Urinary bladder (tissue), 4 donors: ENCODE measurements around the gene RAPGEFL1. TPM values are rescaled to one million over a fixed set of nuclear protein-coding genes. Genes with fewer than 3 reads are reported as not detected.
"Not testable (repeated sequence)": the region's sequence is repeated elsewhere in the genome, so short reads cannot be mapped to it uniquely, and the experiment has no call there.

Experiments used
- DNase-seq: peaks from one replicate; pipeline ENCODE4 v3.0.0-alpha.2; 2015; ENCODE audit errors: extremely low spot score
- H3K27ac ChIP-seq: one replicate; pipeline ENCODE4 v1.5.1; 2013; ENCODE audit warnings: low read depth, mild to moderate bottlenecking, moderate library complexity
- H3K36me3 ChIP-seq: one replicate; pipeline ENCODE4 v1.6.1; 2013; ENCODE audit warnings: mild to moderate bottlenecking, moderate library complexity; ENCODE audit not compliant: insufficient read depth
- H3K4me1 ChIP-seq: one replicate; pipeline ENCODE4 v1.6.1; 2013; ENCODE audit warnings: mild to moderate bottlenecking, moderate library complexity; ENCODE audit not compliant: insufficient read depth
- H3K4me3 ChIP-seq: one replicate; pipeline ENCODE4 v1.5.1; 2013; ENCODE audit warnings: low read depth, low read length
- WGBS: extraction: QIAGEN DNeasy Blood & Tissue Kit; methylation state at CpG from one replicate; pipeline ENCODE4 v1.1.7; 2013; 5-methylcytosine and 5-hydroxymethylcytosine counted together
- polyA plus RNA-seq: library from polyadenylated mRNA; stranded (reverse); fragments of 200-250 nt; gene quantifications from one replicate; pipeline ENCODE4 v1.2.3, GENCODE V29; 2013
- total RNA-seq: library from RNA; depleted of rRNA; stranded (reverse); fragments of >200 nt; gene quantifications from one replicate; pipeline ENCODE4 v1.2.3, GENCODE V29; 2014
- donor health status: healthy with polysubstance abuse.
- donor health status: healthy.

The RAPGEFL1 gene
- total and polyA plus RNA-seq, 2 donors = 8.0 to 10.9 TPM

DNA sequence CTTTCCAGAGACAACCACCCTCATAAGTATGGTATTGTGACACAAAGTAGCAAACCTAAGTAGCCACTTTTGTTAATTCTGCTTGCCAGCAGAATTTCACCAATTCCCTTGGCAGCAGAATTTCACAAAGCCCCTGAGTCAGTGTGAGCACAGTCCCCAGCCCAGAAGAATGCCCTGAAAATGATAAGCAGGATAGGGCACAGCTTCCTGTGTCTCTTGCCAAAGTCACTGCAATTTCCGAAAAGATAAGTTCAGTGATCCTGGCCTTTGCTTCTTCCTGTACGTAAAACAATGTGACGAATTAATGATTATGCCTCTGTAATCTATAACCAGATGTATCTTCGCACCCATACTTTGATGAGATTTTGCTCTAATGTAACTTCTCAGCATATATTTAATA, 25.9 kb downstream of the RAPGEFL1 start:
- WGBS = 60% methylated on average over 4 of the region's 4 CpGs
- H3K4me1 ChIP-seq = no peaks in the 10 kb centered on the region
- DNase-seq = no peak
- no peak overlapping the region for H3K27ac ChIP-seq
- H3K36me3 ChIP-seq = no peaks in the 10 kb centered on the region
- no peak overlapping the region for H3K4me3 ChIP-seq

DNA sequence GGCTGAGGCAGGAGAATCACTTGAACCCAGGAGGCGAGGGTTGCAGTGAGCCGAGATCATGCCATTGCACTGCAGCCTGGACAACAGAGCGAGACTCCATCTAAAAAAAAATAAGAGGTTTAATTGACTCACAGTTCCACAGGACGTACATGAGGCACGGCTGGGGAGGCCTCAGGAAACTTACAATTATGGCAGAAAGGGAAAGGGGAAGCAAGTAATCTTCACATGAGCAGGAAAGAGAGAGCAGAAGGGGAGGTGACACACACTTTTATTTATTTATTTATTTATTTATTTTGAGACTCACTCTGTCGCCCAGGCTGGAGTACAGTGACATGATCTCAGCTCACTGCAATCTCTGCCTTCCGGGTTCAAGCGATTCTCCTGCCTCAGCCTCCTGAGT, 28.9 kb downstream of the RAPGEFL1 start:
- H3K4me3 ChIP-seq, H3K4me1 ChIP-seq, H3K27ac ChIP-seq, DNase-seq, H3K36me3 ChIP-seq: not testable (repeated sequence)
- WGBS = 90% methylated on average over 8 of the region's 8 CpGs

DNA sequence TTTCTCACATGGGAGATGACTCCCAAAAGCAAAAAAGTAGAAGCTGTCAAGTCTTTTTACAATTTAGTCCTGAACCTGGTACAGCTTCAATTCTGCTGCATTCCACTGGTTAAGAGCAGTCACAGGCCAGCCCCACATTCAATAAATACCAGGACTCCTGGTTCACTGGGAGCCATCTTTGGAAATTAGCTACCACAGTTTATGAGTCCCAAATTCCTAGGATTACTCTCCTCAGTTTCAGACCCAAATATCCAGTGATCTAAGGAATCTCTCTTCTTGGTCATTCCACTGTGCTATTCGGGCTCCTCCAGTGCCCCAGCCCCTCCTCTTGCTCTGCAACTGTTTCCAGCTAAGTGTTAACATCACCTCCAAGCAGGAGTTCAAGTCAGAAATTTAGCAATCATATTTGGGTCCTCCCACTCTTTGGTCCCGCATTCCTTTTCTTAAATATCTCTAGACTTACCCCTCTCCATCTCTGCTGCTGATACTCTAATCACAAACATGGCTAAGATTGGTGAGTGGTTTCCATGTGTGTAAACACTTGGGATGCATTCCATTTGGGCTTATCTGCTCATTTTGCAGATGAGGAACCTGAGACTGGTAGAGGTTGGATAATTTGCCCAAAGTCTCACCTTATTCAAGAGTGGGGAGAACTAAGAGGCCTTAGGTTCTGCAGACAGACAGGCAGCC, 32.3 kb downstream of the RAPGEFL1 start:
- no peak overlapping the region for H3K4me3 ChIP-seq
- DNase-seq = no peak
- H3K4me1 ChIP-seq = no peaks in the 10 kb centered on the region
- WGBS = 39% methylated on average over 2 of the region's 2 CpGs
- no peak overlapping the region for H3K27ac ChIP-seq
- H3K36me3 ChIP-seq = no peaks in the 10 kb centered on the region

DNA sequence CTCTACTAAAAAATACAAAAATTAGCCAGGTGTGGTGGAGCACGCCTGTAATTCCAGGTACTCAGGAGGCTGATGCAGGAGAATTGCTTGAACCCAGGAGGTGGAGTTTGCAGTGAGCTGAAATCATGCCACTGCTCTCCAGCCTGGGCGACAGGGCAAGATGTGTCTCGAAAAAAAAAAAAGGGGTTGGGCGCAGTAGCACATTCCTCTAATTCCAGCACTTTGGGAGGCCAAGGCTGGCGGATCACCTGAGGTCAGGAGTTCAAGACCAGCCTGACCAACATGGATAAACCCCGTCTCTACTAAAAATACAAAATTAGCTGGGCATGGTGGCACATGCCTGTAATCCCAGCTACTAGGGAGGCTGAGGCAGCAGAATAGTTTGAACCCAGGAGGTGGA, 36.6 kb downstream of the RAPGEFL1 start:
- 76% methylated on average over 6 of the region's 6 CpGs for WGBS
- DNase-seq, H3K4me3 ChIP-seq, H3K36me3 ChIP-seq, H3K4me1 ChIP-seq, H3K27ac ChIP-seq: not testable (repeated sequence)

DNA sequence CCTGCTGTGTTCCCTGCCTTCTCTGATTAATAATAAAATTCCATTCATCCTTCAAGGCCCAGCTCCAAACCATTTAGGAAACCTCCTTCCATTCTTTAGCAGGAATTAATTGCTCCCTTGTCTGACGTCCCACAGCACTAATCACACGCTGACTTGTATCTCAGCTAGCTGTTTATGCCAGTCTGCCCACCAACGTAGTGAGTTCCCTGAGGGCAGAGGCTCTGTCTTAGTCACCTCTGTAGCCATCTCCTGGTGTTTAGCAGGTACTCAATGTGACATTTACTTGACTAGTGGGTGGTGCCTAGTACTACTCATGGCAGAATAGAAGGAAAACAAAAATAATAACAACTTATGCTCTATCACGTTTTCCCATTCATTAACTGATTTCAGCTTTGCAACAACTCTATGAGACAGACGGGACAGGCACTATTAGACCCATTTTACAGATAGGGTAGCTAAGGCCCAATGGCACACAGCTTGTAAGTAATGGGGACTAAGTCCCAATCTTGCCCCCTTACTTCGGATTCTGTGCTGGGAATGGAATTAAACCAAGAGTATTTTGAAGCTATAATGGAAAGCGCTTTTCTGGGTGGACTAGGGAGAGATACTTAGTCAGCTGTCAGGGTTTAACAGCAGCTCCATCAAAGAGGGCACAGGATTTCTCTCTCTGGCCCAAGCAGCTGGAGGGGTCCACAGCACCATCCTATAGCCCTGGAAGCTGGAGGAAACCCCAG, 40.9 kb downstream of the RAPGEFL1 start:
- no peak for DNase-seq
- Histone ChIP-seq H3K4me1 (no peaks in the 10 kb centered on the region), H3K27ac (peak overlapping the region; percentile 41), H3K36me3 (no peaks in the 10 kb centered on the region), H3K4me3 (peak overlapping the region; percentile 74)
- WGBS = 78% methylated on average over 7 of the region's 7 CpGs

DNA sequence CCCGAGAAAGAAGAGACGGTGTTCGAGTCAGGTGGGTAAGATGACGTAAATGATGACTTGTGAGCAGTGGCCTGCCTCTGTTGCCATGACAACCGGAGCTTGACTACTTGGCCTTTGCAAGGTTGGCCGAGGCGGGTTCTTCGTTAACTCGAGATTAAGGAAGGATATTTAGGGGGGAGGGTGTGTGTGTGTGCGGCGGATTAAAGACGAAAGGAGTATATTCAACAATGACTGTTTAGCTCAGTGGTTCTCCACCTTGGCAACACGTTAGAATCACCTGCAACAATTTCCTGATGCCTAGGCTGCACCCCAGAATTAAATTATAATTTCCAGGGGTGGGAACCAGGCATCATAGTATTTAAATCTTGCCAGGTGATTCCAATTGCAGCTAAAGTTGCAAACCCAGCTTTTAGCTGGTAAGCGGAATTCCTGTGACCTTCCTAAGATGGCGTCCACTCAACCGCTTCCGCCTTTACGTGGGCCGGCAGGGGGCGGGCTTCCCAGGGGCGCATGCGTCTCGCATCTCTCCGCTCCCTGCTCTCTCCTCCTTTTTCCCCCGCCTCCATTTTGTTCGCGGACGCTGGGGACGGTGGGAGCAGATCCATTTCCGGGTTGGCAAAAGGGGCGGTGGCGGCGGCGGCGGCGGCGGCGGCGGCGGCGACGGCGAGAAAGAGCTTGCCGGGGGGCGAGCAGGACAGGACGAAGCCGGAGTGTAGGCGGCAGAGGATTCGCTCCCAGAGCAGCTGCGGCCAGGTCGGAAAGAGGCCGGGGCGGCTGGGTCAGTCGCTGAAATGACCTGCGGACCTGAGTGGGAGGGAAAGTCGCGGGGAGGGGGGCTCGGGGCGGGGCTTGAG, 41.7 kb downstream of the RAPGEFL1 start, which contains the start of gene WIPF2:
Gene WIPF2 (plus strand): TSS at position 565 of the 854 bp plus-strand sequence. CDS start 37,156 bp downstream, outside the sequence.
- peak within 1 kb of the TSS; percentile 74 for H3K4me3 ChIP-seq
- no peaks in the 10 kb centered on the region for H3K36me3 ChIP-seq
- DNase-seq = peak; percentile 95
- no peaks in the 10 kb centered on the region for H3K4me1 ChIP-seq
- 2% methylated on average over 59 of the region's 59 CpGs for WGBS
- H3K27ac ChIP-seq = peak within 1 kb of the TSS; percentile 92

DNA sequence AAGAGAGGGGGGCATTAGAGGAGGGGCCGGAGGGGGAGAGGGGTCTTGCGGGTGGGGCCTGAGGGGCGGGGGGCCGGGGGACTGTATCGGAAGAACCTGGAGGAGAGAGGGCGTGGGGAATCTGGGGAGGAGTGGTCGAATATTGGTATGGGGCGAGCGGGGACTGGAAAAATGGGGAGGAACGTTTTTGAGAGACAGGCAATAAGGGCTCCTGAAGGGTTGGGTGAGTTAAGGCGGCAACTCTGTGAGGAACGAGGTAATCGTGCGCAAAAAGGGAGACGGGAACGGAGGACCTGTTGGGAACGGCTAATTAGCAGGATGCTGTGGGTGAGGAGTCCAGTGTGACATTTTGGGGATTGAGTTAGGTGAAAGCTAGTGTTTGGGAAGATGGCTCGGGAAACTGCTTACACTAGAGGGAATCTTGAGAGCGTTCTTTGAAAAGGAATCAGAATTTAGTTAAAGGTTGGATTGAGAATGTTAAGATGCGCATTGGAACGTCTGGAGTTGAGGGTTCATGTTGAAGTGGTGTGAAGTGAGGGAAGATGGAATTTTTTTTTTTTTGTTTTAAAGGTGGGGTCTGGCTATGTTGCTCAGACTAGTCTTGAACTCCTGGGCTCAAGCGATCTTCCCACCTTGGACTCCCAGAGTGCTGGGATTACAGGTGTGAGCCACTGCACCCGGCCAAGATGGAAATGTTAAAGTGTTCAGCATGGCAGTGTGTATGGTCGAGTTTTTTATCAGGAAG, 42.5 kb downstream of the RAPGEFL1 start:
- 1% methylated on average over 24 of the region's 24 CpGs for WGBS
- Histone ChIP-seq H3K36me3 (no peaks in the 10 kb centered on the region), H3K4me1 (no peaks in the 10 kb centered on the region), H3K4me3 (peak overlapping the region; percentile 74), H3K27ac (peak overlapping the region; percentile 92)
- DNase-seq = peak; percentile 62

DNA sequence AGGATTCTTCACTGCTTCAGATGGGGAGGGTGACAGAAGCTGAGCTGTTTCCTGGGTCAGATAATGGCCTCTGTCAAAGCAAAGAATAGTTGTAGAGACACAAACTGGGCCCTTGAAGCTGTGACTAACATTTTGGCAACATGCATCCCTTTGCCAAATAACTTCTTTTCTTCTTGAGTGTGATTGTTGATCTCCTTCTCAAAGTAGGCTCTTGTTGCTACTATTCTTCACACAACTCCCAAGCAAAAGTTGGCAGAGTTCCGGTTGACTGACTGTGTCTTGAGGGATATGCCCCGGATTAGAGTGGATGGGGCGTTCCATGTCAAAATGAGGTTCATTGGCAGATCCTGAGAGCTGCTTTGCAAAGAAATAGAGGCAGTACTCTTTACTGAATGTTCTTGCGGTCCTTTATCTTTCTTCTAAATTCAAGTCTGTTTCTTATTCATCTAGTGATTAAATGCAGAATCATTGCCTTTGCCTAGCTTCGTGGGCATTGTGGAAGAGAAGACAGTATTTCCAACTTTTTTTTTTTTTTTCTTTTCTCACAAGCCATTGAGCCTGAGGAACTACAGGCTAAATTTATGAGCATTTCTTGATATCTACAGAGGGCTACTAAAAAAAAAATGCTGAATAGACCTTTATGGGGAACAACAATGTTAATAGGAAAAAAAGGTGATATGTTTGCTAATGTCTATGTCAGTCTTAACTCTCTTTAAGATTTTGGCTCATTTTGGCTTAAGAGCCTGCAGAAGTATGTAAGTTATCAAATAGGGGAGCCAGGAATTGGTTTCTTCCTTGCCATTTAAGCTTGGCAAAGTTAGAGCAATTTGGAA, 47.7 kb downstream of the RAPGEFL1 start:
- Histone ChIP-seq H3K36me3 (no peaks in the 10 kb centered on the region), H3K27ac (no peak overlapping the region), H3K4me3 (no peak overlapping the region), H3K4me1 (no peaks in the 10 kb centered on the region)
- 62% methylated on average over 5 of the region's 5 CpGs for WGBS
- DNase-seq = no peak

DNA sequence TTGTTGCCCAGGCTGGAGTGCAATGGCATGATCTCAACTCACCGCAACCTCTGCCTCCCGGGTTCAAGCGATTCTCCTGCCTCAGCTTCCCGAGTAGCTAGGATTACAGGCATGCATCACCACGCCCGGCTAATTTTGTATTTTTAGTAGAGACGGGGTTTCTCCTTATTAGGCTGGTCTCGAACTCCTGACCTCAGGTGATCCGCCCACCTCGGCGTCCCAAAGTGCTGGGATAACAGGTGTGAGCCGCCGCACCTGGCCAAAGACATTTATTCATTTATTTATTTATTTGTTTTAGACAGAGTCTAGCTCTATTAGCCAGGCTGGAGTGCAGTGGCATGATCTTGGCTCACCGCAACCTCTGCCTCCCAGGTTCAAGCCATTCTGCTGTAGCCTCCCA, 51.9 kb downstream of the RAPGEFL1 start:
- not testable (repeated sequence) for H3K36me3 ChIP-seq, DNase-seq, H3K27ac ChIP-seq, H3K4me3 ChIP-seq, H3K4me1 ChIP-seq
- 95% methylated on average over 14 of the region's 14 CpGs for WGBS

DNA sequence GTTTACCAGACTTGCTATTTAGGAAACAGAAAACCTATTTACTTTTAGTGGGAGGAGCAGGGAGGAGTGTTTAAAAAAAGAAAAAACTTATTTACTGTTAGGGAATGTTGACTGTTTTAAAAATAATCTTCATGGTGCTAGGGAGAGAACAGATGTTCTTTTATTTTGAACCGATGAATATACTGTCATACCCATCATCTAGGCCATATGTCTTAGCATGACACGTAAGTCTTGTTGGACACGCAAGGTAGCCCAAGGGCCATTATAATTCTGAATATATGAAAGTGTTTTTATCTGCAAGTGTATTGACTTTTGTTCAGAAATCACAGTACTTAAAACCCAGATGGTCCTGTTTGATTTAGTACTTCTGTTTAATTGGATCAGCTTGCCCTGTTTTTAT, 53.4 kb downstream of the RAPGEFL1 start:
- Histone ChIP-seq H3K4me3 (no peak overlapping the region), H3K4me1 (no peaks in the 10 kb centered on the region), H3K27ac (no peak overlapping the region), H3K36me3 (peaks cover 2% of the 10 kb centered on the region)
- 85% methylated on average over 3 of the region's 3 CpGs for WGBS
- no peak for DNase-seq

DNA sequence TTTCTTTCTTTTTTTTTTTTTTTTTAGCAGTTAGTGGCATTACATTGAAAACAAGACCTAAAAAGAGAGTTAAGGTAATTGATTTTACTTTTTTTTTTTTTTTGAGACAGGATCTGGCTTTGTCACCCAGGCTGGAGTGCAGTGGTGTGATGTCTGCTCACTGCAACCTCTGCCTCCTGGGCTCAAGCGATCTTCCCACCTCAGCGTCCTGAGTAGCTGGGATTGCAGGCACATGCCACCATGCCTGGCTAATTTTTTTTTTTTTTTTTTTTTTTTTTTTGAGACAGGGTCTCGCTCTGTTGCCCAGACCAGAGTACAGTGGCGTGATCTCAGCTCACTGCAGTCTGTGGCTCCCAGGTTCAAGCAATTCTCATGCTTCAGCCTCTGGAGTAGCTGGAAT, 54.7 kb downstream of the RAPGEFL1 start:
- DNase-seq, H3K4me3 ChIP-seq, H3K27ac ChIP-seq, H3K36me3 ChIP-seq, H3K4me1 ChIP-seq: not testable (repeated sequence)
- 97% methylated on average over 4 of the region's 4 CpGs for WGBS

DNA sequence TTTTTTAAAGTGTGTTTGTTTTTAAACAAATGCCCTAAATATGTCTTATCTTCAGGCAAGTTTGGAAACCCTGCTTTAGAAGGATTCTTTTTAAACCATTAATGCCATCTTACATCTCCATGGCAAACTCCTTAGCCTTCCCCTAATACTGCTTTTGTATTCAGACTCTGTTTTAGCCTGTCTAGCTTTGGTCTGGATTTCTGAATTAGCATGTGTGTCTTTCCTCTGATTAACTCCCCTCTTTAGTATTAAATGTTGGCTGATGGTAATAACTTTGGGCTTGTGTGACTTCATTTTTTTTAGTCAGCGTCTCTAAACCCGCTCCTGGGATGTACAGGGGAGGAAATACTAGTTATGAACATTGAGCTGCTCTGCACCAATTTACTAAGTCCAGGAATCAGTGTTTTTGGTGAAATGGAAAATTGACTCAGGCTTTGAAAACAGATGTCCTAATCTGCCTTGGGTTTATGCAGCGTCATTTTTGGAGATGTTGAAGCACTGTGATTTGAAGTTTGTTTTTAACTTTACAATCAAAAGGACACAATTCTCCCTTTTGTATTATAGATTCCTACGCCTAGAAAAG, 64.1 kb downstream of the RAPGEFL1 start:
- no peak for DNase-seq
- H3K4me3 ChIP-seq = no peak overlapping the region
- 59% methylated on average over 4 of the region's 4 CpGs for WGBS
- no peak overlapping the region for H3K27ac ChIP-seq
- H3K4me1 ChIP-seq = no peaks in the 10 kb centered on the region
- H3K36me3 ChIP-seq = no peaks in the 10 kb centered on the region
